Measurements from ENCODE around the gene RDX.

GRCh38 chr11:110314366-110315095, 18.1 kb upstream of the RDX start:
- no peak for TF ChIP-seq CTCF (IDR thresholded peaks at IDR 0.05)
- TF ChIP-seq POLR2A (IDR thresholded peaks at IDR 0.05): no peak
- TF ChIP-seq POLR2AphosphoS5 (IDR thresholded peaks at IDR 0.05; ENCODE audit: insufficient read depth in 1 of 2, low read depth in 1 of 2): no peak
